ENCODE data around the gene CMTM8. TPM values are rescaled to one million over a fixed set of nuclear protein-coding genes. Genes with fewer than 3 reads are reported as not detected.

CMTM8 gene
- total and polyA plus RNA-seq, 4 donors = 0.89 to 4.6 (median 2.8) TPM

Small RNA genes within 50 kb of the gene (small RNA-seq; reads per million reads assigned to genes)
- gene AC097639.2 (ENCODE audit: low replicate concordance) = not detected

Other genes with a start within 250 kb of the CMTM8 start
- gene GPD1L, start 132.1 kb upstream of the CMTM8 start, total RNA-seq = 10 to 100 TPM; 41.8 to 73.1 TPM
- 10 to 100 TPM; 40.0 to 43.9 TPM for gene GPD1L, start 132.1 kb upstream of the CMTM8 start, polyA plus RNA-seq (ENCODE audit: insufficient read length in 2 of 2)
- gene CMTM7, start 153.2 kb downstream of the CMTM8 start, total RNA-seq = 1 to 10 TPM; 4.4 to 7.1 TPM
- gene CMTM7, start 153.2 kb downstream of the CMTM8 start, polyA plus RNA-seq (ENCODE audit: insufficient read length in 2 of 2) = 10 to 100 TPM; 16.2 to 20.6 TPM

Data from spinal cord (tissue), 4 donors.